GM12874 (cell line): Measurements from ENCODE around the gene MMRN1.

Experiments used
- CTCF ChIP-seq: IDR thresholded peaks from 2 replicates; pipeline ENCODE4 v1.5.1; 2011; ENCODE audit warnings: low read depth, mild to moderate bottlenecking, control low read depth, low read length, moderate library complexity; ENCODE audit not compliant: insufficient read depth

Gene MMRN1

GRCh38 chr4:89942811-89943210 is 48.2 kb downstream of the MMRN1 start:
- TF ChIP-seq CTCF = no peak

- no peak for TF ChIP-seq CTCF
These were observed 55.2 kb downstream of the MMRN1 start for GRCh38 chr4:89949782-89950387.

GRCh38 chr4:89952458-89952857 is 57.8 kb downstream of the MMRN1 start:
- TF ChIP-seq CTCF = no peak

- no peak for TF ChIP-seq CTCF
These were observed 60.4 kb downstream of the MMRN1 start for GRCh38 chr4:89954906-89955695.

GRCh38 chr4:89957046-89957926 is 62.6 kb downstream of the MMRN1 start:
- no peak for TF ChIP-seq CTCF

GRCh38 chr4:89981789-89982334 is 87.2 kb downstream of the MMRN1 start:
- no peak for TF ChIP-seq CTCF

- no peak for TF ChIP-seq CTCF
These were observed 93.6 kb downstream of the MMRN1 start for GRCh38 chr4:89988268-89988667.
